Measurements from ENCODE around the gene ZNRF3. TPM values are rescaled to one million over a fixed set of nuclear protein-coding genes. Genes with fewer than 3 reads are reported as not detected.
A peak's percentile ranks its signal among the peaks of the same experiment; 100 is the strongest.

ZNRF3 gene
- total RNA-seq, 6 experiments from 2014 or later, result 5.8 to 9.2 (median 6.9) TPM

DNA sequence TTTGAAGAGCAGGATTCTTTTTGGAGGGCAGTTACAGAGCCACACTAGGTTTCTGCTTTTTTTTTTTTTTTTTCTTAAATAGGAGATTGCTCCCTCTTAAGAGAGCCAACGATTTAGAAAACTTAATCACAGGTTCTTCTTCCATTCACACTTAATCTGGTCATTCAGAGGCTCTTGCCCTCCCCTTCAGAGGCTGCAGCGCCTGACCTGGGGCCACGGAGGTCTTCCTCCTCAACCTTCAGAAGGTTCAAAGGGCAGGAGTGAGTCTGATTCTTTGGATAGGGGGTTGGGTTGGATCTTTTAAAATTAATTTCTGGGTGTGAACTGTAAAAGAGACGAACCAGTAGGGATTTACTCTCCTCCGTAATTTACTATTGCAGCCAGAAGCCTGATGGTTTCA is 57.1 kb downstream of the ZNRF3 start:
- no peak overlapping the region for H3K4me3 ChIP-seq
- TF ChIP-seq, protein P1, sequence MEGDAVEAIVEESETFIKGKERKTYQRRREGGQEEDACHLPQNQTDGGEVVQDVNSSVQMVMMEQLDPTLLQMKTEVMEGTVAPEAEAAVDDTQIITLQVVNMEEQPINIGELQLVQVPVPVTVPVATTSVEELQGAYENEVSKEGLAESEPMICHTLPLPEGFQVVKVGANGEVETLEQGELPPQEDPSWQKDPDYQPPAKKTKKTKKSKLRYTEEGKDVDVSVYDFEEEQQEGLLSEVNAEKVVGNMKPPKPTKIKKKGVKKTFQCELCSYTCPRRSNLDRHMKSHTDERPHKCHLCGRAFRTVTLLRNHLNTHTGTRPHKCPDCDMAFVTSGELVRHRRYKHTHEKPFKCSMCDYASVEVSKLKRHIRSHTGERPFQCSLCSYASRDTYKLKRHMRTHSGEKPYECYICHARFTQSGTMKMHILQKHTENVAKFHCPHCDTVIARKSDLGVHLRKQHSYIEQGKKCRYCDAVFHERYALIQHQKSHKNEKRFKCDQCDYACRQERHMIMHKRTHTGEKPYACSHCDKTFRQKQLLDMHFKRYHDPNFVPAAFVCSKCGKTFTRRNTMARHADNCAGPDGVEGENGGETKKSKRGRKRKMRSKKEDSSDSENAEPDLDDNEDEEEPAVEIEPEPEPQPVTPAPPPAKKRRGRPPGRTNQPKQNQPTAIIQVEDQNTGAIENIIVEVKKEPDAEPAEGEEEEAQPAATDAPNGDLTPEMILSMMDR (IDR thresholded peaks at IDR 0.05), result no peak
- no peak for TF ChIP-seq POLR2A (IDR thresholded peaks at IDR 0.05)
- intact Hi-C loops (cut with DNase I), result no loop called here
- WGBS (ENCODE audit: insufficient coverage, low coverage, low lambda C conversion rate, missing lambda C conversion rate), result 37% methylated on average over 5 of the region's 5 CpGs
- peak in 2 of 4 donors; percentile 16 for ATAC-seq
- H3K36me3 ChIP-seq, result no peaks in the 10 kb centered on the region
- no peak for DNase-seq
- no peaks in the 10 kb centered on the region for H3K27me3 ChIP-seq
- H3K27ac ChIP-seq, result no peak overlapping the region
- H3K9me3 ChIP-seq, result no peaks in the 10 kb centered on the region
- H3K4me1 ChIP-seq, result peaks cover 0 to 40% (median 12%) of the 10 kb centered on the region in 4 donors

DNA sequence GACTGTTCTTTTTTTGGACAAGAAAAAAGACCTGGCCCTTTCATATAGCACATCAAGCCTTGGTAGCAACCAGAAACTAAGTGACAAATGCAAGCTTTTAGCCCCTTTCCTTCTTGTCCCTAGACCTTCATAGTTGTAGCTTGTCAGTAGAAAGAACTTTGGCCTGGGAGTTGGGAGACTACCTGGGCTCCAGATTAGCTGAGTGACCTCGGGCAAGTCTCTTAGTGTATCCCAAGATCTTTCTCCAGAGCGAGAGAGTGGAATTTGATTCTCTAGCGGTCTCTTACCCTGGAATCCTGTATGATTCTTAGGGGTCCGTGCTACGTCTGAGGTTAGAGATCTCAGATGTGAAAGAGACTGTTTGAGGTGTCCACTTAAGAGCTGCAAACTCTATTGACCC is 59.0 kb downstream of the ZNRF3 start:
- no peak for TF ChIP-seq POLR2A (IDR thresholded peaks at IDR 0.05)
- Histone ChIP-seq H3K4me1 (peaks cover 0 to 38% (median 12%) of the 10 kb centered on the region in 4 donors), H3K27me3 (no peaks in the 10 kb centered on the region), H3K4me3 (no peak overlapping the region), H3K9me3 (no peaks in the 10 kb centered on the region), H3K36me3 (no peaks in the 10 kb centered on the region), H3K27ac (no peak overlapping the region)
- ATAC-seq, result peak in 3 of 4 donors; percentile 22 to 59 (median 26)
- WGBS (ENCODE audit: insufficient coverage, low coverage, low lambda C conversion rate, missing lambda C conversion rate), result 78% methylated on average over 2 of the region's 5 CpGs
- DNase-seq, result no peak
- intact Hi-C loops (cut with DNase I), result no loop called here

DNA sequence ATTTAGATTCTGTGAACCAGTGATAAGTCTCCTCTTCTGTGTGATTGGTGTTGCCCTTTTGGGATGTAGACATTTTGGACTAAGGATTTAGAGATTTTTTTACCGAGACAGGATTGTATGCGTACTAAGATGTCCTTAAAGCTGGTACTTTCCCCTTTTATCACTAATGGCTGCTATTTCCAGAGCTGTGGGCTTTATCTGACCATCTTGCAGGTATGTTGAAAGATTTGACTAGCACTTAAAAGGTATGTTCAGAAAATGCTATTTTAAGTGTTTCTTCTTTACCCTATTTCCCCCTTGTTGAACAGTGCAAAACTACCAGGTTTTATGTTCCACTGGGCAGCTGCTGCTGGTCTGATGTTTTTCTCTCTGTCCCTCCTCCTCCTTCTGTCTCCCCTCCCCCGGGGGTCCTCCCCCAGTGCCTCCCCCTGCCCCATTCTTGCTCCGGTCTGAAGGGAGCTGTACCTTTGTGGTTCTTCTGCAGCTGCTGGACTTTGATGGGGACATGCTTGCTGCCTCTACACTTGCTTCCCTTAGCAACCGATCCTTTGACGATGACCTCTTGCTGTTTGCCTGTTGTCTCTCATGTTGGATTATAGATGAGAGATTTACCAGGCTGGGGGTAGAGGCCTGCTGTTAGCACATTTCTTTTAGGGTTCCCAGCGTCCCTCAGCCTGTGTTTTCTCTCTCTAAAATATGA is 59.6 kb downstream of the ZNRF3 start:
- WGBS (ENCODE audit: insufficient coverage, low coverage, low lambda C conversion rate, missing lambda C conversion rate), result 45% methylated on average over 7 of the region's 7 CpGs
- Histone ChIP-seq H3K27ac (no peak overlapping the region), H3K4me3 (no peak overlapping the region), H3K27me3 (no peaks in the 10 kb centered on the region), H3K36me3 (no peaks in the 10 kb centered on the region), H3K9me3 (no peaks in the 10 kb centered on the region), H3K4me1 (peaks cover 0 to 38% (median 13%) of the 10 kb centered on the region in 4 donors)
- ATAC-seq (peak; percentile 55 to 69 (median 66)), DNase-seq (no peak)
- intact Hi-C loops (cut with DNase I), result no loop called here
- TF ChIP-seq POLR2A (IDR thresholded peaks at IDR 0.05), result no peak
- TF ChIP-seq, protein P1 (IDR thresholded peaks at IDR 0.05), result no peak

DNA sequence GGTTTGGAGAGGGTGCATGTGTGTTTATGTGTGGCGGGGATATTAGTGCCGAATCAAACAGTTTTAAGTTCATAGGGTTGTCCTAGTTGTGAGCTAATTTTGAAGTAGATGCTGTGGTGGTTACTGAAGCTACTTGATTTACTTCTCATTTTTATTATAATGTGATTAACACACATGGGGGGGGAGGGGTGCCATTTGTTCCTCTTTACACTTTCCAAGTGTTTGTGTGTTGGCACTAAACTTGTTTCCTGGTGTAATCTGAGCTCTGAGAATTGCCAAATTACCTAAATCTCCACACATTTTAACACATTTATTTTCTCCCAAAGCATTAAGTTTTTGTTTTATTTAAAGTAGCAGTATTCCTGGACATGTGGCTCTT is 60.1 kb downstream of the ZNRF3 start:
- TF ChIP-seq, protein P1 (IDR thresholded peaks at IDR 0.05), result no peak
- TF ChIP-seq POLR2A (IDR thresholded peaks at IDR 0.05), result no peak
- DNase-seq, result no peak
- Histone ChIP-seq H3K27me3 (no peaks in the 10 kb centered on the region), H3K4me1 (peaks cover 0 to 42% (median 15%) of the 10 kb centered on the region in 4 donors), H3K4me3 (no peak overlapping the region), H3K9me3 (no peaks in the 10 kb centered on the region), H3K36me3 (no peaks in the 10 kb centered on the region), H3K27ac (no peak overlapping the region)
- WGBS (ENCODE audit: insufficient coverage, low coverage, low lambda C conversion rate, missing lambda C conversion rate), result 33% methylated on average over 2 of the region's 2 CpGs
- peak; percentile 21 to 64 (median 42) for ATAC-seq
- intact Hi-C loops (cut with DNase I), result no loop called here

DNA sequence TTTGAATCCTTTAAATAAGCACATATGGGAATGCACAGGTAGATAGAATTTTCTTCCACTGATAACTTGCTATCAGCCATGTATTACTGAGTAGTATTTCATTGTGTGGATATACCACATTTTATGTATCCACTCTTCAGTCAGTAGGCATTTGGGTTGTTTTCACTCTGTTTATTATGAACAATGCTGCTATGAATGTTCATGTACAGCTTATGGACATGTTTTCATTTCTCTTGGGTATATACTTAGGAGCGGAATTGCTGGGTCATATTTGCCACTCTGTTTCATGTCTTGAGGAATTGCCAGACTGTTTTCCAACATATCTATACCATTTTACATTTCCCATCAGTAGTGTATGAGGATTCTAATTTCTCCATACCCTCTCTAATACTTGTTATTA is 63.8 kb downstream of the ZNRF3 start:
- DNase-seq (no peak), ATAC-seq (no peak)
- H3K27ac ChIP-seq, result no peak overlapping the region
- H3K4me1 ChIP-seq, result peaks cover 0 to 46% (median 13%) of the 10 kb centered on the region in 4 donors
- intact Hi-C loops (cut with DNase I), result no loop called here
- 100% methylated on average over 1 of the region's 1 CpG for WGBS (ENCODE audit: insufficient coverage, low coverage, low lambda C conversion rate, missing lambda C conversion rate)
- no peak overlapping the region for H3K4me3 ChIP-seq
- no peak for TF ChIP-seq POLR2A (IDR thresholded peaks at IDR 0.05)
- TF ChIP-seq, protein P1 (IDR thresholded peaks at IDR 0.05), result no peak
- H3K27me3 ChIP-seq, result no peaks in the 10 kb centered on the region
- H3K9me3 ChIP-seq, result no peaks in the 10 kb centered on the region
- H3K36me3 ChIP-seq, result no peaks in the 10 kb centered on the region
